Fibroblast of lung (primary cell): ENCODE results near the gene NF2.

Experiments
- EZH2 ChIP-seq: IDR thresholded peaks from 2 replicates; pipeline ENCODE4 v1.5.1; 2012; ENCODE audit warnings: low read length, control low read depth, mild to moderate bottlenecking; ENCODE audit errors: missing control alignments
- TF ChIP-seq, protein P1 (sequence below), 2 donors: IDR thresholded peaks in 1 of 2; conservative IDR thresholded peaks in 1 of 2; 1 replicate in 1 of 2; 2 replicates in 1 of 2; pipeline ENCODE4 v1.5.1; 2011 to 2012; ENCODE audit warnings: low read length in 2 of 2, control low read depth in 1 of 2, inconsistent platforms in 1 of 2, low read depth in 1 of 2, mild to moderate bottlenecking in 1 of 2

DNA sequence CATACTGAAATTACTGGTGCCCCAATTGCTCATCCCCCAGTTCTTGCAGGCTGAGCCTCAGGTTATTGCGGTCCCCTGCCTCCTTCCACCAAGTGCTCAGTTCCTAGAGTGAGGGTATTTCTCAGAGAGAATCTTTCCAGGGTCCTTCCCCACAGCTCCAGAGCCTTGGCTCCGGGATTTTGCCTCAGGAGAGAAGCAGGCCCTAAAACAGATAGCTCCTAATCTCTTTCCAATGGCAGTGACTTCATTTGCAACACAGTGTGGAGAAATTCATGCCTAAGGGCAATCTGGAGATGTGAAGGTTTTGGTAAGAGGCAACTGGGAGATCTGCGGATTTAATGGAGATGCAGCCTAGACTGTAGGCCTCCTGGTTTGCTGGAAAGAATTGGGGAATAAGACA, 2.9 kb downstream of the NF2 start:
- TF ChIP-seq, protein P1, sequence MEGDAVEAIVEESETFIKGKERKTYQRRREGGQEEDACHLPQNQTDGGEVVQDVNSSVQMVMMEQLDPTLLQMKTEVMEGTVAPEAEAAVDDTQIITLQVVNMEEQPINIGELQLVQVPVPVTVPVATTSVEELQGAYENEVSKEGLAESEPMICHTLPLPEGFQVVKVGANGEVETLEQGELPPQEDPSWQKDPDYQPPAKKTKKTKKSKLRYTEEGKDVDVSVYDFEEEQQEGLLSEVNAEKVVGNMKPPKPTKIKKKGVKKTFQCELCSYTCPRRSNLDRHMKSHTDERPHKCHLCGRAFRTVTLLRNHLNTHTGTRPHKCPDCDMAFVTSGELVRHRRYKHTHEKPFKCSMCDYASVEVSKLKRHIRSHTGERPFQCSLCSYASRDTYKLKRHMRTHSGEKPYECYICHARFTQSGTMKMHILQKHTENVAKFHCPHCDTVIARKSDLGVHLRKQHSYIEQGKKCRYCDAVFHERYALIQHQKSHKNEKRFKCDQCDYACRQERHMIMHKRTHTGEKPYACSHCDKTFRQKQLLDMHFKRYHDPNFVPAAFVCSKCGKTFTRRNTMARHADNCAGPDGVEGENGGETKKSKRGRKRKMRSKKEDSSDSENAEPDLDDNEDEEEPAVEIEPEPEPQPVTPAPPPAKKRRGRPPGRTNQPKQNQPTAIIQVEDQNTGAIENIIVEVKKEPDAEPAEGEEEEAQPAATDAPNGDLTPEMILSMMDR (conservative IDR thresholded peaks at IDR 0.05 in 1 of 2, IDR thresholded peaks at IDR 0.05 in 1 of 2; ENCODE audit: low read depth in 1 of 2, low read length in 2 of 2), result no peak
- TF ChIP-seq EZH2, result no peak
